GM19035 (cell line): ENCODE data around the gene NMRK1.

Source experiments
- ATAC-seq: cut with Tn5 transposase; IDR thresholded peaks from one replicate; pipeline ENCODE4 v1.9.1; 2021; ENCODE audit not compliant: unreplicated experiment

NMRK1 gene

DNA sequence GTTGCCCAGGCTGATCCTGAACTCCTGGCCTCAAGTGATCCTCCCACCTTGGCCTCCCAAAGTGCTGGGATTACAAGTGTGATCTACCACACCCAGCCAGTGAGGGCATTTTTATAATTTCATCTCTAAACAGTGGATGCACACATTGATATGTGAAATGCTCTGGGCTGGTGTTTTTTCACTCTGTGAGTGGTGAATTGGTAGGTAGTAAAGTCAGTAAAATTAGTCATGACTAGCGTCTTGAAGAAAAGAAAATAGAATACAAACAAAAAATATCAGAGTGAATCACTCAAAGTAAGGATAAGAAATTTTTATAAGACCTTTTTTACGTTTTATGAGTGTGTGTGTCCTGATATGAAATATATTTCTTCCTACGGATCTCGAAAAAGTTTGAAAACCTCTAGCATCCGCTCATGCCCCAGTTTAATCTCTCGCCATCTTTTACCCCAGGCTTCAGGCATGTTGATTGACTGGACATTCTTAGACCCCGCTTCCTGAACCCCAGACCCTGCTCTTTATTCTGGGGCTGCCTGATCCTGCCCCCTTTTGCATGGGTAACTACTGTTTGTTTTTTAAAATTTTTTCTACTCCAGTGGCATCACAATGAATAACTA lies 14.3 kb upstream of the NMRK1 start:
- ATAC-seq: no peak

DNA sequence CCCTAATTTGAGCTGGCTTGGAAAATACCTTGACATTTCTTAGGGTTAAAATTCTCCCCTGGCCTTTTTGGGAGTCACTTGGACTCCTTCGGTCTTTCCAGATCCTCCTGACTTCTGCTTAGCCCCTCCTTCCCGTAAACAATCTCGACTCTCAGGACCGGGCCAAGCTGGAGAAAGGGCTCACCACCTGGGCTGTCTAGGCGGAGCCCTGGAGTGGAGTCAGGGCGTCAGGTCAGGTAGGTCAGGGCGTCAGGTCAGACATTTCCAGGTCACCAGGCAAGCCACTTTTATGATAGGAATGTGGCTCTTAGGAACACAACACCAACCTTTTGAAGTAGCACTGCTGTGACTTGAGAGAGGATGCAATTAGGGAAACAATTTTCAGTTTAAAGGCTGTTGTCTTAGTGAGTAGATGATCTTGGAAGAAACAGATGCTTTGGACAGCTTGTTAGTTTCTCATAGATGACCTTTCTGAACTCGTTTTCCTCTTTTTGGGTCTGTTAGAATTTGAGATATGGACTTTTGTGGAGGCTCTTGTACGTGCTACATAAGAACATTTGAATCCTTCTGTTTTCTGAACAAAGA lies 13.1 kb upstream of the NMRK1 start:
- ATAC-seq: no peak

DNA sequence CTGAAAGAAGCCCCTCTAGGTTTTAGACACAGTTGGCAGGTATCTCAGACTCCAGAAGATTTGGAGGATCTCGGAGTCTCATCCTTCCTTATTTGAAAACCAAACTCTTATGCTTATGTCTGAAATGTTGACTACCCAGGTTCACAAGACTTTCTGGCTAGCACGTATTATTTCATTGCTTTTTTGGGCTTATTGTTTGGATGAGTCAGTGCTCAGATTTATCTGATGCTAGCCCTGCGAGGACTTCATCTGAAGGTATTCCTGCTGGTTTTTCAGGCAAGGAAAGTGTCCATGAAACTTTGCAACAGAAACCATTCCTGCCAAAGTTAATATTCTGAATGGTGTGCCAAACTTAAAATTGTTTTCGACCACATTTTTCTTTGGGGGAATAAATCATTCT lies 8.8 kb upstream of the NMRK1 start:
- no peak for ATAC-seq

DNA sequence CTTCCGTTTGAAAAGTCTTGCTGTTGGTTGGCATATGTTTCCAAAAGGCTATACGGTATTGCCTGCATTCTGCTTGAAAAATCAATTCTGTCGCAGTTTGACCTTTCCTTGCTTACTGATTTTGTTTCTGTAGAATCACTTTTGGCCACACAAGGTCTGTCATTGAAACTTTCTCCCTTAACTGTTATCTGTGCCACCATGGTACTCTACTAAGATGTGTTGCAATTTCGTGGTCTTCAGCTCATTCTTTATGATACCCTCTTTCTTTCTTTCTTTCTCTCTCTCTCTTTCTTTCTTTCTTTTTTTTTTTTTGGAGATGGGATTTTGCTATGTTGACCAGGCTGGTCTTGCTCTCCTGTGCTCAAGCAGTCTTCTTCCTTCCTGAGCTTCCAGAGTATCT lies 4.8 kb upstream of the NMRK1 start:
- no peak for ATAC-seq

DNA sequence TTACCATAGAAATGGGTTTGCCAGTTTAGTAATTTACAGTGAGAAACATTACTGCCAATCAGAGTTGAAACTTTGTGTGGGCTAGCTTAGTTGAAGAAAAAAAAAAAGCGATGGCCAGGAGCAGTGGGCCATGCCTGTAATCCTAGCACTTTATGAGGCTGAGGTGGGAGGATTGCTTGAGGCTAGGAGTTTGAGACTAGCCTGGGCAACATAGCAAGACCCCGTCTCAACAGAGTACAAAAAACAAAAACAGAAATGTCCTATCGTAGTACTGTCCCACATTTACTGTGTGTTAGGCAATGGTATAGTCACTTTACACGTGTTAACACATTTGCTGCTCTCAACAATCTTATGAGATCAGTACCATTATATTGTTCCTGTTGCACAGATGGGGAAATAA lies 2.6 kb upstream of the NMRK1 start:
- no peak for ATAC-seq

DNA sequence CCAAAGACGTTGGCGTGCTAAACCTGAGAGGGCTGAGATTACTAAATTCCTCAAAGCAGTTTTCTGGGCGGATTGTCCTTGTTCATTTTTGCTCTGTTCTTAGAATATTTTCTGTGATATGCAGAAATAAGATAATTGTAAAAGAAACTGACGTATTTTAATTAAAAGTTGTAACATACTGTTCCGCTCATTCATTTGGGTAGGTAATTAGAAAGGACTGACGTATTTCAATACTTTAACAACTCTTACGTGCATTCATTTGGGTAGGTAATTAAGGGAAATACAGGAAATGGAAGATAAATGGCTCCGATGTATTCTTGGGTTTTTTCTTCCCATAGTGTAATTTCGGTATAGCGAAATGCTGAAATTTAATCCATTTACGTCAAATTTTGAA lies 1.4 kb upstream of the NMRK1 start:
- ATAC-seq: no peak

DNA sequence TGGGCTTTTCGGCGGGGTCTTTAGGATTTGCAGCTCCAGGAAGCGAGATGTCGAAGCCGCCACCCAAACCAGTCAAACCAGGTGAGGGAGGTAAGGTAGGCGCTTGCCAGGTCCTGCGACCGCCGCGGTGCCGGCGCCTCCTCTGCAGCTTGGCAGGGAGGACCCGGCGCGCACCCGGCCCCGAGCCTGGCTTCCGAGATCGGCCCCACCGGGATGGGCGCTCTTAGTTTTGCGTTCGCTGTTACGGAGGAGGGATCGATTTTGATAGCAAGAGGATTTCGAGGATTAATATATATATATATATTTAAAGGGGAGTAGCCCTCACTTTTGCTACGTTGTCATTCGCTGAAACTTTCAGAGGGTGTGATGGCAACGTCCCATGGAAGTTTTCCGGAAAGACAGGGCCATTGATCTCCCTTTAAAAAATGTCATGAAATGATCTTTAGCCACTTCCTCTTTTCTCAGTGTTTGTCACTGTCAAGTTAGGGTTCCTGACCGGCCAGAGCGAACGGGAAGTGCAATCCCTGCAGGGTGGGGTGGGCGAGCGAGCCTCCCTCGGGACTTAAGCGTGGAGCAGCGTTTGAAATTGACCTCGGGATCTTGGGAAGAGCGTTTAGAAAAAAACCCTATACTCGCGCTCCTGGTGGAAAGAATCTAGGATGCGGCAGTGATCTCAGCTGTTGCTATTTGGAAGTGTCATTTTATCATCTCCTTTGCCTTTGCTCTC lies 854 bp upstream of the NMRK1 start:
- ATAC-seq: peak; percentile 37

DNA sequence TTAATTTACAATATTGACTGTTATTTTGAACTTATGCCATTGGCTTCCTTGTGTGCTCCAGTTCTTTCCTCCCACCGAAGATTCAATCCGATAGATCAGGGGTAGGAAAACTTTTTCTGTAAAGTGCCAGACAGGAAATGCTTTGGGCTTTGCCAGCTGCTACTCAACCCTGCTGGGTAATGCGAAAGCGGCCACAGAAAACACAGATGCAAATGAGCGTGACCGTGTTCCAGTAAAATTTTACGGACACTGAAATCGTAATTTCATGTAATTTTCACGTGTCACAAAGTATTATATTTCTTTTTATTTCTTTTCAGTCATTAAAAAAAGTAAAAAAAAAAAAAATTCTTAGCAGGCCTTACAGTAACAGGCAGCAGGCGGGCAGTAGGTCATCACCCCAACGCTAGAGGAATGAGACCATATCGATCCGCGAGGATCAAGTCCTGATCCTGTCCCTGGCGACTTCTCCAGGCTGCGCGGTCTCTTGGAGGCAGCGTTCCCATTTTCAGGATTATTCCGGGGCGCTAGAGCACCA lies 599 bp downstream of the NMRK1 start:
- peak; percentile 31 for ATAC-seq

DNA sequence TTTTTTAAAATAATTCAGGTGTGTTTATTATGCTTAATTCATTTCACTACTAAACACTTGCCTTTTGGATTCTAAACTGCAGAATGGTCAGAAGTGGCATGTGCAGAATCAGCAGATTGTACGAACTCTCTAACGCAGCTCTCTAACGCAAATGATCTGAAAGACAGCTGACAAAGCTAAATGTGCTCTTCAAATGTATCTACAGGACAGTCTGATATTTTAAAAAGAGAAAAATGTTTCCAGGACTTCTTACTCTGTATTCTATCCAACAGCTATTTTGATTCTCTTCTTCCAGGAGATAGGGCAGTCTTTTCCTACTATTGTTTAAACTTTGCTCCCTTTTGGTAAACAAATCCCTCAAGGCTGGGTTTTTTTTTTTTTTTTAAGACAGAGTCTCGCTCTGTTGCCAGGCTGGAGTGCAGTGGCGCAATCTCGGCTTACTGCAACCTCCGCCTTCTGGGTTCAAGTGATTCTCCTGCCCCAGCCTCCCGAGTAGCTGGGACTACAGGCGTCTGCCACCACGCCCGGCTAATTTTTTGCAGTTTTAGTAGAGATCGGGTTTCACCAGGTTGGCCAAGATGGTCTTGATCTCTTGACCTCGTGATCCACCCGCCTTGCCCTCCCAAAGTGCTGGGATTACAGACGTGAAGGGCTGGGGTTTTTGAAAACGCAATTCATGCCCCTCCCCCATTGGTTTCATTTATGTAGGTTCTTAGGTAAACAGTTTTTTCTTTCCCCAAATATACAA lies 1.2 kb downstream of the NMRK1 start:
- no peak for ATAC-seq

DNA sequence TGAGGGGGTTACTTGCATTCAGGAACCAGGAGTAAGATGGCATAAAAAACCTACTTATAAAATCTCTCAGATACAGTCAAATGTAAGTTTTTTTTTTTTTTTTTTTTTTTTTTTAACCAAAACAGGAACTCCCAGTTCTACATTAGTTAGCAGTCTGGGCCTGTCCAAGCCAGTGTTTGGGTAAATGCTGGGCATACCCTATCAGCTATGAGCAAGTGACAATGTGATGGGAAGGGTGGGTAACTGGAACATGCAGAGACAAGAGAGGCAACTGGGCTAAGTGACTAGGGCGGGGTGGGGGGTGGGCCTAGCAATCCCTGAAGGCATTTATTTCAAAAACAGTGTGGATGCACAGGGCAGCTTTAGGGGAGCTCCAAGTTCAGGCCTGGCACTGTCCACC lies 2.3 kb downstream of the NMRK1 start:
- no peak for ATAC-seq

DNA sequence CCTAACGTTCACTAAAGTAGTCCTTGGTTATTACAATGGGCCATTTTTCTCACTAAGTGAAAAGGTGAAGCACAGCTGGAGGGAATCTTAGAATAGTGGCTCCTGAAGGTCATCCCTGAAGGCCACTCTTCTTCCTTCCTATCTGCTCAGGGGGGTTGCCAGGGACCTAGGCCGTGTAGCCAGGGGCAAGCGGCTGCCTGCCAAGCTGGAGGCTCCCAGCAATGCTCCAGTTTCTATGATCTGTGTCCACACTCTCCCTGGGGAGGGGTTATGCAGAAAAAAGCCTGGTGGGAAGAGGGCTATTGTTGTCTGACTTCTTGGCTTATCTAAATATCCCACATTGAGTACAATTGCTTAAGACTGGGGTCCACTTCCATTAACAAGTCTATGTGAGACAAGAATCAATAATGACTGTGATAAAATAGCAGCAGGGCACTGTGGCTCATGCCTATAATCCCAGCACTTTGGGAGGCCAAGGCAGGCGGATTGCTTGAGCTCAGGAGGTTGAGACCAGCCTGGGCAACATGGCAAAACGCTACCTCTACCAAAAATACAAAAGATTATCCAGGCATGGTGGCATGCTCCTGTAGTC lies 3.8 kb downstream of the NMRK1 start:
- ATAC-seq: no peak

DNA sequence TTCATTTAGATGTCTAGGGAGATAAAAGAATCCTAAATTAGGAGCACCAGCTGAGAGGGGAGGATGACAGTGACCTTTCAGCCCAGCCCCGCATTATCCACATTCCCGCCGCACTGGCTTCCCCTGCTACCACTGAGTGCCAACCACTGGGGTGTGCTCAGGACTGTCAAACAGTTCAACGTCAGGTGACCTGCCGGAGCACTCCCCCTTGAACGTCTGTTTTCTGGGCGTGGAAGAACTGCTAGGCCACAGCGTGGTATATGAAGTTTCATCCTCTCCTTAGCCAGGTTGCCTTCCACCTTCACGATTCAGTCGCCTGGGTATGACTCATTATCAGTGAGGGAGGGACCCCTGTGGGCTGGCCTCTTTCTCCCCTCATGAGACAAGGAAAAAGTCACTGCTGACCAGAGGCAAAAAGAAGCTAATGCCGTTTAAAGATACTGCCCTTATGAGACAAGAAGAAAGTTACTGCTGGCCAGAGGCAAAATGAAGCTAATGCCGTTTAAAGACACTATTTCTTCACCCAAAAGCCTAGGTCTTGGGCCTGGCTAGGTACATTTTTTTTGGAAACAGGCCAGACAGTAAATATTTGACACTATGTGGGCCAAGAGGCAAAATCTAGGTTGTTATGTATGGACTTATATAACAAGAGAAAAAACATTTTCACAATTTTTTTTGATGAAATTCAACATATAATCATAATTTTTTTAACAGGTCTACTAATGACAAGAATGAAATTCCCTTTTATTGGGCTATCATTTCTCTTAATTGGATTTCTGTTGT lies 4.6 kb downstream of the NMRK1 start:
- no peak for ATAC-seq

DNA sequence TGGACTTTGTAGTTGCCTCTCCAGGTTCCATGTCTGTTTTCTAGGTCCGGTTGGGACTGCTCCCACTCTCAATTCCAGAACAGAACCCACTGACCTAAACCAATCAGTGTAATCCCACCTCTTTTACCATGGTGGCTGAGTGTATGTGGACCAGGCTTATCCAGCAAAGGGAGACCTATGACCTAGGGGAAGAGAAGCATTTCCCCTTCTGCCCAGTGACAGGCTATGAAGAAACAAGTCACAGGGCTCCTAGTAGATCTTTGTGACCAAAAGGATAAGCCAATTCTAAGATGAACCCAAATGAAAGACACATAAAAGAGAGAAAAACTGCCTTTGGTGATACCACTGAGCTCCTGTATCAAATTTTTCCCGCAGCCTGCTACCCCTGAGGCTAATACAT lies 6.3 kb downstream of the NMRK1 start:
- no peak for ATAC-seq

DNA sequence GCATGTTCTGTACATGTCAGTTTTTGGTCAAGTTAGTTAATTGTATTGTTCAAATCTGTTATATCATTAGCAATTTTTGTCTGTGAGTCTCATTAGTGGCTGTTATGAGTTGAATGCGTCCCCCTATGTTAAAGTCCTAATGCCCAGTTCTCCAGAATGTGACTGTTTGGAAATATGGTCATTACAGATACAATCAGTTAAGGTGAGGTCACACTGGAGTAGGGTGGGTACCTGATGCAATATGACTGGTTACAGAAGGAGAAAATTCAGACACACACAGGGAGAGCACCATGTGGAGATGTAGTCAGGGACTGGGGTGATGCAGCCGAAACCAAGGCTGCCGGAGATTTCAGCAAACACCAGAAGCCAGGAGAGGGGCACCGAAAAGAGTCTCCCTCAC lies 15.1 kb downstream of the NMRK1 start:
- no peak for ATAC-seq

DNA sequence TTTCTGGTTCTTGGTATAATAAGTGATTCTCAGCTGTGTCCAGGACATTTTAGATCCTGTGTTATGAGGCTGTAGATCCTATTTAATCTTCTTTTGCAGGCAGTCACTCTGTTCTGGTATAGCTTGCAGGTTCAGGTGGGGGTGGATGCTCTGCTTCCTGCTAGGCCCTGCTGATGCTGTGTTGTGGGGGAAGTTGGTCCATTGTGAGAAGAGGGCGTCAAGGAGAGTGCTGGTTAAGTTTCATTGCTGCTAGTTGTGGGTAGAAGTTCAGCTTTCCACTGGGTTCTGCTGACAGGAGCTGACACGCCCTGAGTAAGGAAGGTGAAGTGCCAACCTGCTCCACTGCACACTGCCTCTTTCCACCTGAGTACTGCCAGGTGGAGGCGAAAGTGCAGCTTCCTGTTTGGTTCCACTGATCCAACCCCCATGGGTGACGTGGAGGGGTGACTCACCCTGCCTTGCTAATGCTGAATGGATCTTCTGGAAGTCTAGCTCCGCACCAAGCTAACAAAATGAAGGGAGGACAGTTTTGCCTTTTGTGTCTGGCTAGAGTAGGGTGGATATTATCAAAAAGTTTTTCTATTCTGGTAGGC lies 16.3 kb downstream of the NMRK1 start:
- peak; percentile 66 for ATAC-seq

DNA sequence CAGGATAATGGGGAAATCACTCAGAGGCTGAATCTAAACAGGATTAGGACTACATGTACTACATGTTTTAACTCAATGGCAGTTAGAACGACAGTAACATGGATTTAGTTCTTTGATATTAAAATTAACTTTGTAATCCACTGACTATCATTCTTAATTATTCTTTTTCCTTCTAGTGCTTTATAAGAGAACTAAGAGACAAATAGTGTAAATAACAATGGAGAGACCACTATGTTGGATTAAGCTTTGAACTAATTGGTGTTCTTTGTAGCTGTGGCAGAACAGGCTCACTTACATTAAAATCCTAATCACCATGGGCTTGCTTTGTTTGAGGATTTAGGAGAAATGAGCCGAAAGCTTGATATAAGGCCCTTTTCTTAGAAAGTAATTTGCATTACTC lies 18.8 kb downstream of the NMRK1 start:
- ATAC-seq: no peak

DNA sequence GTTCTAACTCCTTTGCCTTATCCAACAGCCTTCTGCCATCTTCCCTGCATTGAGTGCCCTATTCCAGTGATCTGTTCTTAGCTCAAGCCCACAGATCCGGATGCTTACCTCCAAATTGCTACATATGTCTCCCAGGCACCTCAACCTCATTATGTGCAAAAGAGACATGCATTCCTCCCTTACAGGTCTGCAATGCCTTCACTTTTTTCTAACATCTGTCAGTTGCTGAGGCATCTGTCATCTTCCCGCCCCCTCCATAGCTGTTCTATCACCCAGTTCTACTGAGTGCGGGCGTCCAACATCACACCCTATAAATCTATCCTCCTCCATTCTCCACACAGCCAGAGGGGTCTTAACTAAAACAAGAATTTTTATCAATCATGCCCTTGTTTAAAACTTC lies 20.1 kb downstream of the NMRK1 start:
- ATAC-seq: no peak

DNA sequence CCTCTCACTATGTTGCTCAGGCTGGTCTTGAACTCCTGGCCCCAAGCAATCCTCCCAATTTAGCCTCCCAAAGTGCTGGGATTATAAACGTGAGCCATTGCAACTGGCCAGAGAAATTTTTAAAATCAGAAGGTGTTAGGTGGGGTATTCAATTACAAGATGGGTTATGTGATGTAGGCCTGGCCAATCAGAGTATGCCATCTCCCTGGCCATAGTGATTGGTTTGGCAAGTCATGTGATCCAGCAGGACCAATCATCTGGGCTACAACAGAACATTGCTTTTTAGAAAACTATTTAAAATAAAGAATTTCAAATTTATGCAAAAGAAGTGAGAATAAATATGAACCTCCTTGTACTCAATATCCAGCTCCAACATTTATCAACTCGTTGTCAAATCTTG lies 22.4 kb downstream of the NMRK1 start:
- no peak for ATAC-seq

DNA sequence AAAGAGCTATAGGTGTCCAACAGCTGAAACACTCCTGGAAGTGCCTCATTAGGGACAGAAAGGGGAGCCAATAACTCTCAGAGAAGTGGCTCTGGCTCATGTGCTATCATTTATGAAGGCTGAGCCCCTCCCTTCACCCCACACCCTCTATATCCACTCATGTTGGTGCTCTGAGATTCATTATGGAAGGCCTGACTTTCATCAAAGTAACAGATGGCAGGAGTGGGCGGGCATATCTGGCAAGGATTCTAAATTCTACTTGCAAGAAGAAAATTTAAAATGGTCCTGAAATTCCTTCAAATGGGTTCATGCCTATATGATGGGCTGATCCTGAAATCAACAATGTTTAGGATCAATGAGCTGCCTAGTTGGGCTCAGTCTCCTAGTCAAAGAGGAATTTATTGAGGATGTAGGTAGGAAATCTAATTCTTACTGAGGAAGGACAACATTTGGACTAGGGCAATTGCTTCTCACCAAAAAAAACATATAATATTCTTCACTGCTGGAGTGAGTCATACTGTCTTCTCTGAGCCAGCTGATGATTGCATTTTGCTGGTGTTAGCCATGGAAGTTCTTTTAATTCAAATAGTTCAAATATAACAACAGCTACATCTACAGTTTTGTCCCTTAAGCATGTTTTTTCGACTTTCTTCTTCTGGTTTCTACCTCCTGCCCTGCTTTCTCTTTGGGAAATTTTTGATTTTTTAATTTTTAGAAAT lies 23.5 kb downstream of the NMRK1 start:
- no peak for ATAC-seq
